ENCODE measurements around the gene PHACTR1.

DNA sequence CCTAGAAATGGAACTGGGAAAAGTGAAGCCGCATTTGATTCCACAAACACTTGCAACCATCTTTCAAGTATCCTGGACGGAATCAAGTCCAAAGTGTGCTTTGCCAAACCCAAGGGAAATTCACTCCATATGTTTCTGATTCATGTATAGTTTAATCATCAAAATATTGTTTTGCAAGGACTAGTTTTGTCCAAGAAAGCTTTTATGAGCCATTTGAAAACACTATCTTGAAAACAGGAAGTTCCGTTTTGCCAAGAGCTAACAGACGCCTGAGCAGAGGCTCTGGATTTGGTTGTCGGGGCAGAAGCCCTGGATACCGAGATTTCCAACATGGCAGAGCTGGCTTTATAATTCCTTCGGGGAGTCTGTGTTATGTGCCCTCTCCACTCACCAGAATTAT lies 251.1 kb downstream of the PHACTR1 start:
- no peak for TF ChIP-seq POLR2AphosphoS5 (IDR thresholded peaks at IDR 0.05)
- no peak for TF ChIP-seq EP300 (IDR thresholded peaks at IDR 0.05; ENCODE audit: low read depth)
